B cell (primary cell): Measurements from ENCODE around the gene HDDC3. TPM values are rescaled to one million over a fixed set of nuclear protein-coding genes. Genes with fewer than 3 reads are reported as not detected.

Experiments used
- ATAC-seq: fragments of 200-7000 bp; cut with Tn5 transposase; one replicate; pipeline ENCODE4 v1.10.0; 2021; ENCODE audit warnings: low read depth, mild to moderate bottlenecking, moderate number of reproducible peaks, moderate library complexity
- CTCF ChIA-PET: fragments of 350-600 bp; sonication (Branson Sonifier 250); formaldehyde crosslinking; loops from one replicate; lab custom pipeline; 2021; ENCODE audit warnings: antibody characterized with exemption, inconsistent platforms; lab: Charles Lee
- POLR2A ChIA-PET: fragments of 350-600 bp; sonication (Branson Sonifier 250); formaldehyde crosslinking; loops from one replicate; lab custom pipeline; 2021; ENCODE audit warnings: antibody characterized with exemption; lab: Charles Lee
- DNase-seq: peaks from one replicate; pipeline ENCODE4 v3.0.0; 2013
- H2AFZ ChIP-seq: 2 replicates; pipeline ENCODE4 v1.6.1; 2012; ENCODE audit warnings: mild to moderate bottlenecking, low read depth, low read length; ENCODE audit not compliant: insufficient read depth, poor library complexity, severe bottlenecking
- H3K27ac ChIP-seq, 2 donors: 1 replicate in 1 of 2; 2 replicates in 1 of 2; pipeline ENCODE4 v1.5.1; 2012 to 2013; ENCODE audit warnings: low read length in 2 of 2, mild to moderate bottlenecking in 2 of 2, moderate library complexity in 1 of 2
- H3K27me3 ChIP-seq, 4 experiments: fragments of 200-600 bp in 1 of 4; sonication (generic) in 1 of 4; replicated peaks in 1 of 4; 1 replicate in 2 of 4; 2 replicates in 2 of 4; pipeline versions ENCODE4 v1.6.1 to v1.7.0; 2013 to 2016; ENCODE audit warnings: low read length in 3 of 4, mild to moderate bottlenecking in 2 of 4, mixed read lengths in 1 of 4, moderate library complexity in 1 of 4; ENCODE audit not compliant: insufficient read depth in 4 of 4, control insufficient read depth in 3 of 4; ENCODE audit errors: control extremely low read depth in 1 of 4
- H3K36me3 ChIP-seq, 2 experiments: replicated peaks in 1 of 2; 1 replicate in 1 of 2; 2 replicates in 1 of 2; pipeline versions ENCODE4 v1.6.1 to v1.7.1; 2013; ENCODE audit warnings: low read length in 1 of 2; ENCODE audit not compliant: insufficient read depth in 2 of 2, control insufficient read depth in 1 of 2; ENCODE audit errors: control extremely low read depth in 1 of 2, extremely low read depth in 1 of 2
- H3K4me1 ChIP-seq, 2 donors: fragments of 200-600 bp in 1 of 2; sonication (generic) in 1 of 2; 1 replicate in 1 of 2; 2 replicates in 1 of 2; pipeline versions ENCODE4 v1.5.1 to v1.6.1; 2013 to 2017; ENCODE audit warnings: low read length in 2 of 2; ENCODE audit not compliant: control insufficient read depth in 2 of 2, insufficient read depth in 2 of 2
- H3K4me2 ChIP-seq: replicated peaks from 2 replicates; pipeline ENCODE3; 2012; ENCODE audit warnings: mild to moderate bottlenecking, low read depth, low read length; ENCODE audit not compliant: poor library complexity, severe bottlenecking
- H3K4me3 ChIP-seq, 5 experiments: fragments of 200-600 bp in 1 of 5; sonication (generic) in 1 of 5; 1 replicate in 3 of 5; 2 replicates in 2 of 5; pipeline versions ENCODE4 v1.5.1 to v1.7.0; 2011 to 2016; ENCODE audit warnings: low read length in 4 of 5, mild to moderate bottlenecking in 4 of 5, low read depth in 2 of 5, control low read depth in 1 of 5, moderate library complexity in 1 of 5; ENCODE audit not compliant: insufficient read depth in 1 of 5; ENCODE audit errors: control extremely low read depth in 1 of 5, extremely low read depth in 1 of 5
- H3K79me2 ChIP-seq: fragments of 200-600 bp; sonication (generic); one replicate; pipeline ENCODE4 v1.6.0; 2016; ENCODE audit warnings: low read length; ENCODE audit not compliant: control insufficient read depth, insufficient read depth
- H3K9ac ChIP-seq: fragments of 200-600 bp; sonication (generic); 2 replicates; pipeline ENCODE4 v1.6.1; 2017; ENCODE audit warnings: mild to moderate bottlenecking, low read length, moderate library complexity
- H3K9me3 ChIP-seq, 3 donors: one replicate each; pipeline versions ENCODE4 v1.6.1 to v1.7.1; 2013; ENCODE audit warnings: low read length in 2 of 3; ENCODE audit not compliant: control insufficient read depth in 2 of 3, insufficient read depth in 1 of 3; ENCODE audit errors: control extremely low read depth in 1 of 3
- H4K20me1 ChIP-seq: 2 replicates; pipeline ENCODE4 v1.6.0; 2012; ENCODE audit warnings: mild to moderate bottlenecking, low read length; ENCODE audit not compliant: insufficient read depth, control insufficient read depth, poor library complexity, severe bottlenecking
- H3K27ac Mint-ChIP-seq: one replicate; pipeline ENCODE4 v1.8.0; 2021; ENCODE audit warnings: mixed read lengths
- H3K27me3 Mint-ChIP-seq: one replicate; pipeline ENCODE4 v1.8.0; 2021; ENCODE audit warnings: mixed read lengths
- H3K4me1 Mint-ChIP-seq: one replicate; pipeline ENCODE4 v1.8.0; 2021; ENCODE audit warnings: mixed read lengths
- H3K4me3 Mint-ChIP-seq: one replicate; pipeline ENCODE4 v1.8.0; 2021; ENCODE audit warnings: mixed read lengths
- H3K9me3 Mint-ChIP-seq: one replicate; pipeline ENCODE4 v1.8.0; 2022; ENCODE audit warnings: mixed read lengths; ENCODE audit not compliant: insufficient read depth
- CTCF ChIP-seq: fragments of 200-600 bp; IDR thresholded peaks from one replicate; pipeline ENCODE4 v1.8.0; 2022; ENCODE audit warnings: antibody characterized with exemption, mild to moderate bottlenecking
- EZH2 ChIP-seq: IDR thresholded peaks from 2 replicates; pipeline ENCODE4 v1.6.1; 2012; ENCODE audit warnings: borderline replicate concordance, low read depth, mild to moderate bottlenecking, moderate library complexity, low read length; ENCODE audit not compliant: insufficient read depth, poor library complexity, severe bottlenecking
- WGBS: methylation state at CpG from one replicate; pipeline ENCODE4 v1.1.5; 2013; ENCODE audit warnings: missing lambda C conversion rate; ENCODE audit not compliant: insufficient coverage; 5-methylcytosine and 5-hydroxymethylcytosine counted together
- intact Hi-C: fragments of 100-400 bp; cut with micrococcal nuclease; formaldehyde crosslinking; loops from one replicate; pipeline ENCODE4 v1.10.0; 2022
- polyA plus RNA-seq: library from polyadenylated mRNA; depleted of rRNA; stranded (reverse); fragments of >200 nt; gene quantifications from 2 replicates; pipeline ENCODE4 v1.2.3, GENCODE V29; 2012
- total RNA-seq, 2 donors: library from RNA; stranded (reverse); fragments of 120-200 nt in 1 of 2; gene quantifications; 1 replicate in 1 of 2; 2 replicates in 1 of 2; pipeline versions ENCODE4 v1.2.3 to v1.2.4, GENCODE V29; 2013 to 2022

The HDDC3 gene
- total and polyA plus RNA-seq, 2 donors (not counting 1 experiment from before 2014, with no cell fraction given), result 23.9 to 26.8 TPM

- Histone ChIP-seq H3K4me2 (peak overlapping the region; percentile 63), H2AFZ (peak overlapping the region; percentile 57), H3K27ac (peak overlapping the region; percentile 0 to 27), H4K20me1 (no peaks in the 10 kb centered on the region), H3K36me3 (peaks cover 0 to 2% of the 10 kb centered on the region in 2 experiments), H3K4me1 (peaks cover 15 to 24% of the 10 kb centered on the region in 2 donors), H3K27me3 (no peaks in the 10 kb centered on the region), H3K9me3 (no peaks in the 10 kb centered on the region), H3K9ac (peak overlapping the region; percentile 32), H3K4me3 (peak overlapping the region in 2 of 5 experiments; percentile 25 to 35), H3K79me2 (peaks cover 5% of the 10 kb centered on the region)
- Mint-ChIP-seq H3K4me1 (peaks cover 26% of the 10 kb centered on the region), H3K4me3 (peak overlapping the region; percentile 68), H3K27ac (peak overlapping the region; percentile 86), H3K9me3 (no peaks in the 10 kb centered on the region), H3K27me3 (no peaks in the 10 kb centered on the region)
- ATAC-seq (peak; percentile 15), DNase-seq (no peak)
- WGBS, result 100% methylated on average over 4 of the region's 5 CpGs
- intact Hi-C loops, result no loop called here
- TF ChIP-seq EZH2 (no peak), CTCF (no peak)
- CTCF ChIA-PET, result interaction anchor here (1.3 to 7.1 kb wide), 3 partner anchors 25 to 51 kb away, joined by 5 to 46 read pairs (median 9); partner anchors contain the start of gene VPS33B
- POLR2A ChIA-PET, result no interaction called here
These were observed 49.8 kb upstream of the HDDC3 start for GRCh38 chr15:90982135-90982534.

- Mint-ChIP-seq H3K27ac (peak overlapping the region; percentile 86), H3K27me3 (no peaks in the 10 kb centered on the region), H3K4me1 (peaks cover 22% of the 10 kb centered on the region), H3K9me3 (no peaks in the 10 kb centered on the region), H3K4me3 (peak overlapping the region; percentile 68)
- Histone ChIP-seq H3K4me1 (peaks cover 12 to 19% of the 10 kb centered on the region in 2 donors), H3K27me3 (no peaks in the 10 kb centered on the region), H3K4me3 (peak overlapping the region in 2 of 5 experiments; percentile 25 to 35), H3K4me2 (peak overlapping the region; percentile 63), H3K79me2 (peaks cover under 1% of the 10 kb centered on the region), H3K27ac (peak overlapping the region; percentile 0 to 27), H2AFZ (peak overlapping the region; percentile 57), H3K9ac (peak overlapping the region; percentile 32), H3K9me3 (no peaks in the 10 kb centered on the region), H3K36me3 (peaks cover 0 to 2% of the 10 kb centered on the region in 2 experiments), H4K20me1 (no peaks in the 10 kb centered on the region)
- ChIA-PET CTCF (interaction anchor here (0.6 to 7.1 kb wide), 6 partner anchors 12 to 290 kb away, joined by 3 to 46 read pairs (median 4); partner anchors contain the start of gene VPS33B), POLR2A (interaction anchor here (0.6 kb wide), 1 partner anchor 9 kb away, joined by 3 read pairs; no protein-coding TSS in a partner anchor)
- ATAC-seq (peak; percentile 83), DNase-seq (peak; percentile 57)
- intact Hi-C loops, result no loop called here
- TF ChIP-seq CTCF (peak; percentile 10), EZH2 (no peak)
- 24% methylated on average over 3 of the region's 6 CpGs for whole genome bisulfite sequencing
These were observed 49.3 kb upstream of the HDDC3 start for GRCh38 chr15:90981681-90982080.
